Stimulated activated CD8-positive, alpha-beta memory T cell treated with anti-CD3 and anti-CD28 coated beads, Interleukin-15, amount 100 ng/mL, for 48 hours (primary cell): Measurements from ENCODE around the gene TLL1.

Experiments
- DNase-seq, 2 donors: peaks; one replicate each; pipeline ENCODE4 v3.0.0-alpha.2; 2020; ENCODE audit warnings: low read depth in 2 of 2

TLL1 gene

DNA sequence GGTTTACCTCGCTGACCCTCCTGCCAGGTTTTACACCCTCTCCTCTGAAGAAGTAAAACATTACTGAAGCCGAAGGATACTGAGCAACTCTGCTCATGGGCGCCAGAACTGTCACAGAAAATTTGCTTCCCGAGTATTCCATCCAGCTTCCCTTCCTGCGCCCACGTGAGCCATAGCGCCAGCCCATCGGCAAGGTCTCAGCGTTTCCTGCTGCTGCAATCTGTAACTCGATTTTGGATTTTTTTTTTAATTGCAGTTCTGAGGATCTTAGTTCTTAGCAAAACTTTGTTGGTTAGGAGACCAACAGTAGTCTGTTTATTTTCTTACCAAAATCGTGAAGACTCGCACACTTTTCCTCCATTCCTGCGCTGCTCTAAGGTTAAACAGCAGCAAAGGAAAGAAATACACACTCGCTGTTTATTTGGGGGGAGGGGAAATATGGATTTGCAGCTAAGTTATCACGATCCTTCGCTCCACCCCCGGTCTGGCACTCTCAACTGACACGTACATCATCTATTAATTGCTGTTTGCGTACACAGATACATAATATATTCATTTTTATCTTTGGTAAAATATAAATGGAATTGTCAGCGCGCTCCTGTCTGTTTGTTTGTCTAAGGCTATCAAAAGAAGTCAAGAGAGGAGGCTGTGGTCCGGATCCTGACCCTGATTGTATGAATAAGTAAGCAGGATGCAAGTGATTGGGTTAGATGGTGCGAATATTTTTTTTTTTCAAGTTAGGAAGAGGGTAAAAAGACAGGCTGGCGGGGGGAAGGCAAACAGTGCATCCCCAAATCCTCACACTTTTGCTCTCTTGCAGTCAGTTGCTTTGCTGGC, at the start of gene TLL1:
Gene TLL1 (plus strand): TSS at position 777 of the 837 bp plus-strand sequence. CDS start 668 bp downstream, outside the sequence.
- DNase-seq: no peak

DNA sequence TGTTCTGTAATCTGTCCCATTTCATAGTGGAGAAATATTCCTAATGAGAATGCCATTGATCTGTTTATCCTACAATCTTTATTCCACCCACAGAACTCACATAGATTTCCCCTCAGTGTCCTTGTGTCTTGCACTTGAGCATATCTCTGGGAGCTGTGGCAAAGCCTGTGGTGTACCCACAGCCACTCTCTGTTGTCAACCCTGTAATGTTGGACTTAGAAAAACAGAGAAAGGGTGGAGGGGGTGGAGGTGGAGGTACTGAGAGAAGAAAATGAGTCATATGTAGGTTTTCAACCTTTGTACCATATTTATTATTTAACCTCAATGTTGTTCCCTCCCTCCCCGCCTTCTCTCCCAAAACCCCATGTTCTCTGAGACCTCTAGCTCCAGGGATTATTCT, 46.9 kb upstream of the TLL1 start:
- no peak for DNase-seq

DNA sequence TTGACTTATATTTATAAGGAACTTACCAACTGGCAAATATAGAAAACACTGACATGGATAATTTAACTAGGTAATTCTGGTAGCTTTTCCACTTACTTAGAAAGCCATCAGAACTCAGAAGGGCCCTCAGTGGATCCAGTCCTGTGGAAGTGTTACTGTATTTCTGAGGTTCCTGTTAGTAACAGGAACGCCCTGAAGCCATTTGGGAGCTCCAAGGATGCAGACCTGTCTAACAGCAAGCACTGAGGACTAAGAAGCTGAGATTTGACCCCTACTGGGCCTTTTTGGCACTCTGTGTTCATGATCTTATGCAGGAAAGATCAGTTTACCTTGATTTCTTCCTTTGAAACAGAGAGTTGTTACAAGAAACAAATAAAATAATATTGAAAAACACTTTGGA, 46.0 kb upstream of the TLL1 start:
- DNase-seq: no peak

DNA sequence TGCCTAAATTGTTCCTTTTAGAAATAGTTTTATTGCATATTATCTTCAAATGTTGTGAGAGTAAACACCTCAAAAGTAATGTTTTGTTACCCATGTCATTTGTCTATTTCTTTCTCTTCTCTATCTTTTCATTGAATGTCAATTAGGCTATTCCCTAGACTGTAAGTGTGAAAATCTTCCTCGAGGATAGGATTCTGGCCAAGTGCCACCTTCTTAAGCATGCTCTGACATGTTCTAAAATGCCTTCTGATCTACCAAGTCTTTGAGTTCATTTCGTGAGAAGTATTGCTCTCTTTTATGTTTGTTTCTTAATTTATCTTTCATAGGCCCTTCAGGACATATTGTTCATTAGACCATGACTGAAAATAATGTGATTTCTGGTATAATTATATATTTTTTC, 44.1 kb upstream of the TLL1 start:
- no peak for DNase-seq

DNA sequence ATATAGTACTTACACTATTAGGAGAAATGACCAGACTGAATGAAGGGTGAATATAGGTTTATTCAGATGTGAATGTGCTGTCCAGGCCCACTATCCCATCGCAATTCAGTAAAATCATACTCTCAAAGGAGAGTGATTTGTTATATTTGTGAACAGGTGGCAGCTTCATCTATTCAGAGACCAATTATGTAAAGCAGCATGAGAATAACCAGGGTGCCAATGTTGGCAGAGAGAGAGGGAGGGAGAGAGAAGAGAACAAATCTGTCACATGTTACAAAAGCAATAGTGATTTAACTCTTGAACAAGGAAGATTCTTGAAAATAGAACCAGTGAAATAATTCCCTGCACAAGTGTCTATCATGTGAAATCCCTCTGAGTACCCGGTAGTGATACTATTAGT, 38.9 kb upstream of the TLL1 start:
- no peak for DNase-seq

DNA sequence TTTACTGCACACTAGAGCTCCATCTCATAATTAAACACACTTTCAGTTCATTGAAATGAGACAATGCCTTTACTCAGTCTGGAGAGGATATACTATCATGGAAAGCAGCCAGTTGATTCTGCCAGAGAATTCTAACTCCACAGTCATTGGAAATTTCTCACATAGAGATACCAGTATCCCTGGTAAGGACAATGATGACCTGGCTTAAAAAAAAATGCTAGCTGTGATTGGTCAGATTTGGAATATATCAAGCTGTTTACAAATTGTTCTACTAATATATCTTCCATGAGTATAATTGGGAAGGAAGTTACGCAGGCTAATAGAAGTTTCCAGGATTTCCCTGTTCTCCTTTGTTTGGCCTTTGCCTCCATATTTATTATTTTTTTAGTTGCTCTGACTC, 34.5 kb upstream of the TLL1 start:
- DNase-seq: no peak

DNA sequence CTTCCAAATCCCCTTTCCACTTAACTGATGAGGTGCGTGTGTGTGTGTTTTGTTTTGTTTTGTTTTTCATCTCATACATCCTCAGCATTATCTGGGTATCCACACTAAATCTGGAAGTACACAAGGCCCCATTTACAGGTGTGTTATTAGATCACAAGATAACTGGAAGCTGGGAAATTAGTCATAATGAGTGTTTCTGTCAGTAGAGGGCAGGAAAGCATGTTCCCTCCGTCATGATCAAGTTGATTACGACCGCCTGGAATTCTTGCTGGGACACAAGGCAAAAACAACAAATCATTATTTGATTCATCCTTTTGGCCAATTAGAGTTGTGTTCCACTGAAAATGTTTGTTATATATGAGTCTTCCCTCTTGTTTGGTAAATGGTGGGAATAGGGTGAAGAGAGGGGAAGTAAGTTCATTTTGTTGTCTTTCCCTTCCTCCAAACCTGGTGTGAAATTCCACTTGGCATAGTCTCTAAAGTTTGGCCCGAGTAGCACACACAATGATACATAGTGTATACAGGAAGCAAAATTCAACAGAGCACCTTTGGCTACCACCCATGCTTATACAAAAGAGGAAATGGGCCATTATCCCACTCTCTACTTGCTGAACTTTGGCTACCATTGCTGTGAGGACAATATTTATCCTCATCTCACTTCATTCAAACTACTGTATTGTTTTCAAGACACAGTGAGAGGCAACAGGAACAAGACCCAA, 33.3 kb upstream of the TLL1 start:
- DNase-seq: no peak

DNA sequence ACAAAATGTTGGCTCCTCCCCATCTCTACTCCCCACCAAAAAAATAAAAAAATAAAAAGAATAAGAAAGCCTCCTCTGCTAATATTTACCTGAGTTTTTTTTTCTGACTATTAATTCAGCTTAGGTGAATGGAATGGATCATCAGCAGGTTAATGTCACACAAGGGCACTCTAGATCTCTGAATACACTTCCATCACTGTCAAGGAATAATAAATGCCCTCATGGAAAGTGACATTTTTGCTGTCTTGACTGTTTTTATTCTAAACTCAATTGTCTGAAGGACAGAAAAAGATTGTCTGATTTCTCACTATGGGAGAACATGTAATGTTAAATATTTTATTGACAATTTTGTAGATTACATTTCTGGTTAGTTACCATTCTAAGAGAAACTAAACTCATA, 30.4 kb upstream of the TLL1 start:
- no peak for DNase-seq

DNA sequence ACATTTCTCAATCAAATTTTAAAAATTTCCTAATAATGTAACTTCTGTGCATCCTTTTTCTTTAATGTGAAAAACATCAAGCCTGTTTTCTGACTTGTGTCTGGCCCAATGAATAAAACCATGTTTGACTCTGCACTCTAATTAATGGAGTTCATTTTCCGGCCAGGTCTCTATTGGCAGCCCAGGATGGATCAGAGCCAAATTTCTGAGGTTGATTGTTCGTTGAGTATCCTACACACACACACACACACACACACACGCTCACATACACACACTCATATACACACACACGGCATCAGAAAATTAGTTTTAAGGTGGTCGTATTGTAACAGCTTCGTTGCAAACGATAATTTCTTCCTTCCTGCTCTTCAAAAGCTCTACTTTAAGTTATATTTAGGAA, 28.9 kb upstream of the TLL1 start:
- no peak for DNase-seq

DNA sequence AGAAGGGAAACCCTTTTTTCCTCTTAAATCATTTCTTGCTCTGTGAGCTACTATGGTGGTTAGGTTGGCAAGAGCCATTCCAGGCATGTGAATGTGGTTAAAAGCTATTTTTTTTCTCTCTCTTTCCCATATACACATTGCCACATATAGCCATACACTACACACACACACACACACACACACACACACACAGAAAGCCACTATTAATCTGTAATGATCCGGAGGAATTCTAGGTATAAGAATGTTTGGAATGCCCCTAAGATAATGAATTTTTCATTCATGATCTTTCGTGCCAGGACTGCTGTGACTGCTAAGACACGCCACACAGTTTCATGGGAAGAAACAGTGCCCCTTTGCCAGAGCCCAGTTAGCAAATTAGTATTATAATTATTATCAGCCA, 21.8 kb upstream of the TLL1 start:
- no peak for DNase-seq

DNA sequence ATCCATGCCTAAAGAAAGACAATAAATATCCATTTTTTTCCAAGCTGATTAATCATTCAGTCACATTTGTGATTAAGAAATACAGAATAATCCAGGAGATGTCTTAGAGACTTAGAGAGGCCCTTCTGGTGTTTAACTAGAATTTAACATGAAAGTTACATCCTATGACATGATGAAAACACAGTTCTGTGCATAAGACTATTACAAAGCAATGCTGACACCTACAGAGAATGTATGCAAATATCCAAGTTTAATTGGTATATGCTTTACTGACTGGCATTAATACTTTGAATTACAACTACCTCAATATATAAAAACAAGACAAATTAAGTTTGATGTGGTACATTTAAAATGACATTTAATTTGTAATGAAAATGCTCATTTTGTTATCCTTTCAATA, 17.8 kb upstream of the TLL1 start:
- no peak for DNase-seq

DNA sequence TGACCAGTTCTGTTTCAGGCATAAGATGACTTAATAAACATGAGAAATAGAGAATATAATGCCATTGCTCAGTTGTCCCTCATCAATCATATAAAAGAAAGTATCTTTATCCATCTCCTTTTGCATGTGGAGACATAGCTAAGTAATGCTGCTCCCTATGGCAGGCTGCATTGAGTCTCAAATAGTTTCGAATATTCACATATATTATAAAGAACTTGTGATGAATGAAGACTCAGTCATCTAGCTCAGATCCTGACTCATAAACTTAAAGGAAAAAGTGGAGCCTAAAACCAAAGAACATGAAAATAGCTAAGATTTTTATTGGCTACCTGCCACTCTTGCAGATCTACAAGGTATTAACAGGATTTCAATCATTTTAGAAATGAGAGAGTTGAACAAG, 11.7 kb upstream of the TLL1 start:
- DNase-seq: no peak

DNA sequence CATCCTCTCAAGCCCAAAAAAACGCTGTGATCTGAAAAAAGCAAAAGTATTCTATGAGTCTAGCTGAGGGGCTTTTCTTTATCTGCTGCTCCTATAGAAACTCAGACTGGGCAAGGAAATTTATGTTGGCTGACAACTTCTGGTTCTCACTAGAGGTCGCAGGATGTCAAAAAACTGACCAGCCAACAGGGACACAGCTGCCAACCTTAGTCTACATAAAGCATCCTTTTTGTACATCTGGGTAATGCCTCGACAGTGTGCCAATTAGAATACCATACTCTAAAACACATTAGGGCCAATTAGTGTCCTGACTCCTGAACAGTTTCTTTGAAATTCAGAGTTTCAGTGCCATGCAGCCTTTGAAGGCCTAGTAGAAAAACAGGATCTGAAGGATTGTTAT, 8.8 kb upstream of the TLL1 start:
- DNase-seq: no peak

DNA sequence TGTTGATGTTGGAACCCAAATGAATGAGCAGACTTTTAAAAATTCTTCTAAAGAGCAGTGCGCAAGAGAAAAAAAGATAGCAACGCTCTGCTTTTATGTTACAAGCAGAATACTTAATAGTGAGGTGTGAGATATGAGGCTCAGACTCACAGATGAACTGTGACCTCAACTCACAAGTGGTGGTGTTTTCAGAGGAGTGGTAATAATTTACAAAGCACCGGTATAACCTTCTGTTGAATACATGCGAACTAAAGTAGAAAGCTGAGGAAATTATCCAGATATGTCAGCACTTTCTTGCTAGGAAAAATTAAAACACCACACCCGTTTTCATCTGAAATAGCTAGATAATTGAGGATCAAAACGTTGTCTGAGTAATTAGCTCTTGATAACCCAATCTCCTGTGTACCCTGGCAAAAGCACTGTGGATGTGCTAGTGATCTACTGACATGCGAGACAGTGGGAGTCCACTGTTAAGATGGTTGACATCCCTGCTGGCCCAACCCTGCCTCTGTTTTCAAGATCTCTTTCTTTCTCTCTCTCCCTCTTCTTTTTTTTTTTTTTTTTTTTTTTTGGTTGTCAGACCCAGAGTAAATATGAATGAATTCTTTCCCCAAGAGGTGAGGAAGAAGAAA, 6.9 kb upstream of the TLL1 start:
- no peak for DNase-seq

DNA sequence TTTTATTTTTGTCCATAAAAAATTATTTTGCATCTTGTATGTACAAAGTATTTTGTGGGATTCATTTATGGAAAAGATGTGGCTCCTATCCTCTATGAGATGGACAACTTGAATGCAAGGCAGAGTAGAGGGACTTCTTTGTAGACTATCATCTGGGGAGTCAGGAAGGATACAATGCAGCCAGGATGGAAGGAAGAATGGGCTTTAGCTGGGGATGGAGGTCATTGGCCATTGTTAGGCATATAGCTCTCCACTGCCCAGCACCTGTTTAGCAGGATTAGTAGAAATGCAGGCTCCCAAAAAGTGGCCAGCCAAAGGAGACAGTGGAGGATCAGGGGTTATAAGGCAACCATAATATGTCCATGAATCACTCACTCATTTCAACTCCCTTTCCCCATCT, 5.1 kb upstream of the TLL1 start:
- DNase-seq: no peak

DNA sequence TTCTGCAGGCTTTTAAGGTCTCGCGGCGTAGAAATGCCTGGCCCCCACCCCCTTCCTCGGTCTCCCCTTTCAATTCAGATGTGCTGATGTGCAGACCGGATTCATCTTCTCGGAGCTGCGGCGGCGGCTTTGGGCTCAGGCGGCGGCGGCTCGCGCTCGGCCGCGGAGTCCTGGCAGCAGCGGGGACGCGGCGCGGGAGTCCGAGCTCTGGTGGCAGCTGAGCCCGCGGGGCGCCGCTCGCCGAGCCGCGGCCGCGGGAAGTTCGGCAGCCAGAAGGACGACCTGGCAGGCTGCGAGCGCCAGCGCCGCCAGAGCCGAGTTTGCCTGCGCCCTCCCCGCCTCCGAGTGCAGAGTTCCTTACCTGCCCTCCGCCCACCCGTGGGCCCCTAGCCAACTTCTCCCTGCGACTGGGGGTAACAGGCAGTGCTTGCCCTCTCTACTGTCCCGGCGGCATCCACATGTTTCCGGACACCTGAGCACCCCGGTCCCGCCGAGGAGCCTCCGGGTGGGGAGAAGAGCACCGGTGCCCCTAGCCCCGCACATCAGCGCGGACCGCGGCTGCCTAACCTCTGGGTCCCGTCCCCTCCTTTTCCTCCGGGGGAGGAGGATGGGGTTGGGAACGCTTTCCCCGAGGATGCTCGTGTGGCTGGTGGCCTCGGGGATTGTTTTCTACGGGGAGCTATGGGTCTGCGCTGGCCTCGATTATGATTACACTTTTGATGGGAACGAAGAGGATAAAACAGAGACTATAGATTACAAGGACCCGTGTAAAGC, 448 bp downstream of the TLL1 start:
- DNase-seq: no peak

DNA sequence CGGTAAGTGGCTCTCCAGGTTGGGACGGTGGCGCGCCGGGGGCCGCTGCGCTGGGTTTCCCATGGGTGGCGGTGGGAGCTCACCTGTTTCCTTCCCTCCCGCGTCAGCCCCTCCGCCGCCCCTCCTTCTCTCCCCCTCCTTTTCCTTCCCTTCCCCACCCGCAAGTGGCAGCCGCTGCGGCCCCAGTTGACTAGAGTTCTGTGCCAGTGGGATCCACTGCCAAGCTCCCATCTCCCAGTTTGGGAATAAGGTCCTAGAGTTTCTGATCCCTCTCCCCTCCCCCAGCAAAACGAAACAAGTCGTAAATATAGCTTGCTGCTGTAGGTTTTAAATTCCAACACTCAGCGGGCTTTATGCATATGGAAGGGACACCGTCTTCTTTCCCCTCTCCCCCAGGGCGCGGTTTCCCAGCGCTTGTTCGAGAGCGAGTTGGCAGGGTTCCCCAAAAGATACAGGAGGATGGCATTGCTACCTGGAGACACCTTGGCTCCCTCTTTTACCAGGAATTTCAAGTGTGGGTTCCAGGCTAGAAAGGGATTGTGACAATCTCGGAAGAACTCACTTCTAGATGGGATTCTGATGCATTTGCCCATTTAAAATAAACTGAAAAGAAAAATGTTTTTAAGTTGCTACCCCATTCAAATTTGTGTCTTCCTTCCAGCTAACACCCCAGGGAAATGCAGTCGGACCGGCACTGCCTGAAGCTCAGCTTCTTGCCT, 1.2 kb downstream of the TLL1 start:
- no peak for DNase-seq

DNA sequence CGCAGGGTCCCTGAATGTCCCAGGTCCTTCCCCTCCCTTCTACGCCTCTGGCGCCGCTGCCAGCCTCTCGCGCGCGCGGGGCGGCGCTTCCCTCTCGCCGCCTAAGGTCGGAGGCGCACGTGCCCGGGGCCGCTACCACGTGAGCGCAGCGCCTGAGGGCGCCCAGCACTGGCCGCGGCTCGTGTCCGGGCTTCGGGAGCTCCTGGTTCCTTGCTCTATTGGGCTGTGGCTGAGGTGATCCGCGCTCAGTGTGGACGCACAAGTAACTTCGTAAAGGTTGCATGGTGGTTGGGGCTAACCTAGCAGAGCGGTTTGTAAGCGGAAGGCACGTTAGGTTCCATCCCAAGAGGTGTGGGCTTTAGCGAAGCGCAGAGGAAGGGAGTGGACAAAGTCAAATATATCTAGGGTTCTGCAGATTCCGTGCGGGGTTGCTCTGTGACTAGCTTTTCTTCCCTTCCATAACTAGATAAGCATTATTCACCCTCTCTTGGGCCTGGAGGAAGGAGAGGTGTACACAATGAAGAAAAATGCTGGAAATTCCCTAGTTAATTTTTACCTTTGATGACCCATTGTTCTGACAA, 1.8 kb downstream of the TLL1 start:
- DNase-seq: no peak

DNA sequence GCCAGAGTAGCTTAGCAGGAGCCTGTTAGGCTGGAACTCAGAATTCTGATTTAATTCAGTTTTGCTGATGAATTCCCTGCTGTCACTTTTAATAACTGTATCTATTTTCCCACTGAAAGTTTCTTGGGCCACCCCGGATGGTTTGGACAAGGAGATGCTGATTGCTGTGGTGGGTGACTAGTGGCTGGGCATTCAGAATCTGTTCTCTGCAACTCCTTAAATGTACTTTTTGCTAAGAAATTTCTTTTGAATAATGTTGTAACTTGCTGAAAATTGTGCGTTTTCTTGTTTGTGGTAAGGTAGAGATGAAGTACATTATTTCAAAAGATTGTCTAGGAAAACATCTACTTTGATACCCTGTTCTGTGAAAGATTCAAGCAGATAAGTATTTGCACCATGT, 2.4 kb downstream of the TLL1 start:
- DNase-seq: no peak

DNA sequence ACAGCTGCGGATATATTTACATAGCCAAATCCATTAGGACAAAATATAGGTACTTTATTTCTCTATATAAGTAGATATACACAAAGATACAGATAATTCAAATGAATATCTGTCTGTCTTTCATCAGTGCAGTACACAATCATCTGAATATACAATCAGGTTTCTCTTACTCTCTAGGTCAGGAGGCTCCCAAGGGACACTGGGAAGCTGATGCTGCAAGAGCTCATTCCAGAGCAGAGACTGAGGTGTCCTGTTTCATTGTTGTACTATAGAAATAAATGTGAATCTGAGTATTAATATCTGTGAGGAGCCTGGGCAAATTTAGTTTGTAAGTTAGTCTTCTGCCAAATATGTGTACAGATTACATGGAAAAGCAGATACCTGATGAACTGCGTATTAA, 4.2 kb downstream of the TLL1 start:
- DNase-seq: no peak

DNA sequence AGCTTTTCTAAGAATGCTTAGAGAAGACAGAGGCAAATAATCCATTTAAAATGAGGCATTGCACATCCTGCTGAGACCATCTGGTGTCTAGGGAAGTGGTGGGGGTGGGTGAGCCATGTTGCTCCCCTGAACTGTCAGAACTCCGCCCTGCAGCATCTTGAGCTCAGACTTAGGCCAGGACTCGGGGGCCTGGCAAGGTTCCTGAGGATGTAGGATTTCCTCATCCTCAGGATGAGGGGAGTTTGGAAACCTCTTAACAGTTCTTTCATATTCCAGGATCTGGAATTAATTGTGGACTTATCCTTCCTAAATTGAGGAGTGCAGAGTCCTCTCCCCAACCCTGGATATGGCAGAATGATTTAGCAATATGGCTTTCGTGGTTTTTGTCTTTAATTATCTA, 6.6 kb downstream of the TLL1 start:
- DNase-seq: no peak
